ENCODE data around the gene PLAC1. TPM values are rescaled to one million over a fixed set of nuclear protein-coding genes. Genes with fewer than 3 reads are reported as not detected.

Gene PLAC1
- total and polyA plus RNA-seq, 2 experiments from 2014 or later, result 0.50 to 0.83 TPM

DNA sequence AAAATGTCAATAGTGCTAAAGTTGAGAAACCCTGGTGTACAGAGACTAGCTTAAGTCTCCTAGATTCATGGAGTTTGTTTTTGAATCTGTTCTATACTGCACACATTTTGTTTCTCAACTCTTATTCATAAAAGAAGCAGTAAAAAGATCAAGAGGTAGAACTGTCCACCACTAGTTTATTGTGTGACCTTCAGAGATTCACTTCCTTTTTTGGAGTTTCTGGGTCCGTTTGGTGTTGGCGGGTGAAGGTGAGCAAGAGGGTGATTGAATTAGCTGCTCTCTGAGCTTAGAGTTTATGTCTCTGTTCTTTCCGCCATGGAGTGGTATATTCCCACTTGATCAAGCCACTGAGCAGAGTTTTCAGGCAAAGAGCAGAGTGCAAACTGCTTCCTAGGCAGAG lies 21.4 kb upstream of the PLAC1 start:
- no peaks in the 10 kb centered on the region for H3K36me3 Mint-ChIP-seq (ENCODE audit: low read depth)
- Histone ChIP-seq H3K79me2 (replicated peaks; ENCODE audit: insufficient read depth) (no peaks in the 10 kb centered on the region), H2AFZ (no peak overlapping the region), H3K9me2 (ENCODE audit: insufficient read depth) (no peaks in the 10 kb centered on the region), H3K27ac (ENCODE audit: low read depth) (no peak overlapping the region), H3K4me1 (ENCODE audit: insufficient read depth) (no peaks in the 10 kb centered on the region), H3K27me3 (ENCODE audit: insufficient read depth) (no peaks in the 10 kb centered on the region), H3K36me3 (ENCODE audit: insufficient read depth) (no peaks in the 10 kb centered on the region), H3K4me2 (no peak overlapping the region), H4K20me1 (replicated peaks; ENCODE audit: insufficient read depth) (no peaks in the 10 kb centered on the region), H3F3A (replicated peaks; ENCODE audit: low read depth) (no peaks in the 10 kb centered on the region), H3K4me3 (no peak overlapping the region)
- H3K27me3 Mint-ChIP-seq (ENCODE audit: insufficient read depth, low read depth, poor library complexity), result peaks cover 2% of the 10 kb centered on the region
- ATAC-seq (no peak), DNase-seq (ENCODE audit: low spot score) (no peak)
- no peaks in the 10 kb centered on the region for H3K9me3 Mint-ChIP-seq
- no peak for TF ChIP-seq ZNF114 (CRISPR knock-in tag; IDR thresholded peaks at IDR 0.05)
- H3K27ac Mint-ChIP-seq, result no peak overlapping the region
- no peaks in the 10 kb centered on the region for H3K4me1 Mint-ChIP-seq
- H3K4me3 Mint-ChIP-seq, result no peak overlapping the region

DNA sequence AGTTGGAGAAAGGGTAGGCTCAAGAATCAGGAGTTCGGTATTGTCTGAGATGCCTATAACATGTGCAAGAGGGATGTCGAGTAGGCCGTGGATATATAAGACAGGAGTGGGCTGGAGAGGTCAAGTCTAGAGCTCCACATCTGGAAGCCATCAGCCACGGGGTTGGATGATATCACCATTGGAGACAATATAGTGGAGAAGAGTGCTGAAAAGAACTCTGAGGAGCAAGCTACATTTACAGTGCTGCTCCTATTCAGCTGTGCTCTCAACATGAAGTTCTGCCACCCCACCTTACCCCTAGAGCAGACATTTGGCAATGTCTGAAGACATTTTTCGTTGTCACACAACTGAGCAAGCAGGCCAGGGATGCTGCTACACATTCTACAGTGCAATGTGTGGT lies 20.9 kb upstream of the PLAC1 start:
- Mint-ChIP-seq H3K9me3 (no peaks in the 10 kb centered on the region), H3K27me3 (ENCODE audit: insufficient read depth, low read depth, poor library complexity) (peaks cover 2% of the 10 kb centered on the region), H3K4me3 (no peak overlapping the region), H3K36me3 (ENCODE audit: low read depth) (no peaks in the 10 kb centered on the region), H3K27ac (no peak overlapping the region), H3K4me1 (no peaks in the 10 kb centered on the region)
- no peaks in the 10 kb centered on the region for H3K27me3 ChIP-seq (ENCODE audit: insufficient read depth)
- H3K36me3 ChIP-seq (ENCODE audit: insufficient read depth), result no peaks in the 10 kb centered on the region
- no peak overlapping the region for H3K27ac ChIP-seq (ENCODE audit: low read depth)
- DNase-seq (ENCODE audit: low spot score) (no peak), ATAC-seq (no peak)
- no peaks in the 10 kb centered on the region for H3K79me2 ChIP-seq (replicated peaks; ENCODE audit: insufficient read depth)
- no peaks in the 10 kb centered on the region for H3K4me1 ChIP-seq (ENCODE audit: insufficient read depth)
- H4K20me1 ChIP-seq (replicated peaks; ENCODE audit: insufficient read depth), result no peaks in the 10 kb centered on the region
- no peak for TF ChIP-seq EZH2phosphoT487 (IDR thresholded peaks at IDR 0.05; ENCODE audit: unreplicated experiment)
- TF ChIP-seq REST (IDR thresholded peaks at IDR 0.05; ENCODE audit: unreplicated experiment), result no peak
- no peak for TF ChIP-seq ZNF331 (CRISPR knock-in tag; IDR thresholded peaks at IDR 0.05; ENCODE audit: low read depth)
- TF ChIP-seq CREB1 (CRISPR knock-in tag; IDR thresholded peaks at IDR 0.05; ENCODE audit: low read depth), result no peak
- TF ChIP-seq STAT1 (IDR thresholded peaks at IDR 0.05; ENCODE audit: unreplicated experiment), result no peak
- no peak for TF ChIP-seq ZNF114 (CRISPR knock-in tag; IDR thresholded peaks at IDR 0.05)
- no peak for TF ChIP-seq EZH2 (IDR thresholded peaks at IDR 0.05; ENCODE audit: low read depth, unreplicated experiment)
- no peak overlapping the region for H2AFZ ChIP-seq
- no peaks in the 10 kb centered on the region for H3F3A ChIP-seq (replicated peaks; ENCODE audit: low read depth)
- H3K9me2 ChIP-seq (ENCODE audit: insufficient read depth), result no peaks in the 10 kb centered on the region
- H3K4me2 ChIP-seq, result no peak overlapping the region
- no peak overlapping the region for H3K4me3 ChIP-seq

DNA sequence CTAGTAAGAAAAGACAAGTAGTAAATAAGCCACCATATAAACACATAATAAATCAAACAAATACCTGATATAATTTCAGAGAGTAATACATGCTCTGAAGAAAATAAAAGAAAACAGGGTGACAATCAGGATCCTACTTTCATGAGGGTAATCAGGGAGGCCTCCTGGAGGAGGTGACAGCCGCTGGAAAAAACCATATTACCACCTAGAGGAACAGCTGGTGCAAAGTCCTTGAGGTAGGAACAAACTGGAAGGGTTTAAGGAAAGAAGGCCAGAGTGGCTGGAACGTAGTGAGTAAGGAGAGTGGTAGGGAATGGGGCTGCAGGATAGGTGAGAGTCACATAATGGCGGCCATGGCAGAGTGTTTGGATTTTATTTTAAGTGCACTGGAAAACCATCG lies 19.1 kb upstream of the PLAC1 start:
- Histone ChIP-seq H3F3A (replicated peaks; ENCODE audit: low read depth) (no peaks in the 10 kb centered on the region), H4K20me1 (replicated peaks; ENCODE audit: insufficient read depth) (no peaks in the 10 kb centered on the region), H3K4me1 (ENCODE audit: insufficient read depth) (no peaks in the 10 kb centered on the region), H2AFZ (no peak overlapping the region), H3K9me2 (ENCODE audit: insufficient read depth) (no peaks in the 10 kb centered on the region), H3K27me3 (ENCODE audit: insufficient read depth) (no peaks in the 10 kb centered on the region), H3K36me3 (ENCODE audit: insufficient read depth) (no peaks in the 10 kb centered on the region), H3K4me3 (no peak overlapping the region), H3K27ac (ENCODE audit: low read depth) (no peak overlapping the region), H3K4me2 (no peak overlapping the region), H3K79me2 (replicated peaks; ENCODE audit: insufficient read depth) (no peaks in the 10 kb centered on the region)
- H3K36me3 Mint-ChIP-seq (ENCODE audit: low read depth), result no peaks in the 10 kb centered on the region
- no peaks in the 10 kb centered on the region; the same call in 2 of the 3 replicates for H3K9me3 Mint-ChIP-seq
- no peaks in the 10 kb centered on the region for H3K4me1 Mint-ChIP-seq
- ATAC-seq, result no peak
- H3K27me3 Mint-ChIP-seq (ENCODE audit: insufficient read depth, low read depth, poor library complexity), result peaks cover 2% of the 10 kb centered on the region
- DNase-seq (ENCODE audit: low spot score), result no peak
- H3K27ac Mint-ChIP-seq, result no peak overlapping the region
- no peak overlapping the region for H3K4me3 Mint-ChIP-seq
- no peak for TF ChIP-seq REST (IDR thresholded peaks at IDR 0.05; ENCODE audit: unreplicated experiment)
- no peak for TF ChIP-seq POLR2AphosphoS5 (IDR thresholded peaks at IDR 0.05; ENCODE audit: low read depth)
- no peak for TF ChIP-seq STAT1 (IDR thresholded peaks at IDR 0.05; ENCODE audit: unreplicated experiment)
- TF ChIP-seq NANOG (IDR thresholded peaks at IDR 0.05; ENCODE audit: borderline replicate concordance), result no peak
- no peak for TF ChIP-seq ZNF114 (CRISPR knock-in tag; IDR thresholded peaks at IDR 0.05)
- no peak for TF ChIP-seq ZNF331 (CRISPR knock-in tag; IDR thresholded peaks at IDR 0.05; ENCODE audit: low read depth)
- TF ChIP-seq, protein P1, sequence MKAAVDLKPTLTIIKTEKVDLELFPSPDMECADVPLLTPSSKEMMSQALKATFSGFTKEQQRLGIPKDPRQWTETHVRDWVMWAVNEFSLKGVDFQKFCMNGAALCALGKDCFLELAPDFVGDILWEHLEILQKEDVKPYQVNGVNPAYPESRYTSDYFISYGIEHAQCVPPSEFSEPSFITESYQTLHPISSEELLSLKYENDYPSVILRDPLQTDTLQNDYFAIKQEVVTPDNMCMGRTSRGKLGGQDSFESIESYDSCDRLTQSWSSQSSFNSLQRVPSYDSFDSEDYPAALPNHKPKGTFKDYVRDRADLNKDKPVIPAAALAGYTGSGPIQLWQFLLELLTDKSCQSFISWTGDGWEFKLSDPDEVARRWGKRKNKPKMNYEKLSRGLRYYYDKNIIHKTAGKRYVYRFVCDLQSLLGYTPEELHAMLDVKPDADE (IDR thresholded peaks at IDR 0.05), result no peak
- no peak for TF ChIP-seq EZH2 (IDR thresholded peaks at IDR 0.05; ENCODE audit: low read depth, unreplicated experiment)
